ENCODE measurements around the gene STAU1. TPM values are rescaled to one million over a fixed set of nuclear protein-coding genes. Genes with fewer than 3 reads are reported as not detected.

The STAU1 gene
- total and polyA plus RNA-seq, 7 donors: 51.9 to 110 (median 82.8) TPM

GRCh38 chr20:49146442-49147225, 41.5 kb downstream of the STAU1 start:
- Histone ChIP-seq H3K9me3 (no peaks in the 10 kb centered on the region), H3K4me1 (no peaks in the 10 kb centered on the region), H3K27me3 (no peaks in the 10 kb centered on the region), H3K4me3 (no peak overlapping the region), H3K27ac (no peak overlapping the region), H3K36me3 (peaks cover 0 to 56% (median 25%) of the 10 kb centered on the region in 4 donors)
- DNase-seq: no peak
- intact Hi-C loops (cut with DNase I): no loop called here
- 89 to 92% methylated on average over 5 of the region's 5 CpGs for WGBS, 2 donors
- TF ChIP-seq, protein P1, sequence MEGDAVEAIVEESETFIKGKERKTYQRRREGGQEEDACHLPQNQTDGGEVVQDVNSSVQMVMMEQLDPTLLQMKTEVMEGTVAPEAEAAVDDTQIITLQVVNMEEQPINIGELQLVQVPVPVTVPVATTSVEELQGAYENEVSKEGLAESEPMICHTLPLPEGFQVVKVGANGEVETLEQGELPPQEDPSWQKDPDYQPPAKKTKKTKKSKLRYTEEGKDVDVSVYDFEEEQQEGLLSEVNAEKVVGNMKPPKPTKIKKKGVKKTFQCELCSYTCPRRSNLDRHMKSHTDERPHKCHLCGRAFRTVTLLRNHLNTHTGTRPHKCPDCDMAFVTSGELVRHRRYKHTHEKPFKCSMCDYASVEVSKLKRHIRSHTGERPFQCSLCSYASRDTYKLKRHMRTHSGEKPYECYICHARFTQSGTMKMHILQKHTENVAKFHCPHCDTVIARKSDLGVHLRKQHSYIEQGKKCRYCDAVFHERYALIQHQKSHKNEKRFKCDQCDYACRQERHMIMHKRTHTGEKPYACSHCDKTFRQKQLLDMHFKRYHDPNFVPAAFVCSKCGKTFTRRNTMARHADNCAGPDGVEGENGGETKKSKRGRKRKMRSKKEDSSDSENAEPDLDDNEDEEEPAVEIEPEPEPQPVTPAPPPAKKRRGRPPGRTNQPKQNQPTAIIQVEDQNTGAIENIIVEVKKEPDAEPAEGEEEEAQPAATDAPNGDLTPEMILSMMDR (IDR thresholded peaks at IDR 0.05): no peak
- TF ChIP-seq POLR2AphosphoS5 (IDR thresholded peaks at IDR 0.05) (no peak), EP300 (IDR thresholded peaks at IDR 0.05) (no peak), POLR2A (IDR thresholded peaks at IDR 0.05) (no peak)

- 80 to 81% methylated on average over 2 of the region's 2 CpGs for WGBS, 2 donors
- intact Hi-C loops (cut with DNase I): no loop called here
- DNase-seq: no peak
- Histone ChIP-seq H3K9me3 (no peaks in the 10 kb centered on the region), H3K27me3 (no peaks in the 10 kb centered on the region), H3K4me1 (peaks cover 0 to 16% (median 12%) of the 10 kb centered on the region in 4 donors), H3K4me3 (no peak overlapping the region), H3K27ac (peak overlapping the region in 2 of 4 donors; percentile 0 to 9), H3K36me3 (peaks cover 0 to 30% (median 5%) of the 10 kb centered on the region in 4 donors)
- TF ChIP-seq EP300 (IDR thresholded peaks at IDR 0.05) (no peak), POLR2A (IDR thresholded peaks at IDR 0.05) (no peak), POLR2AphosphoS5 (IDR thresholded peaks at IDR 0.05) (no peak)
- TF ChIP-seq, protein P1 (IDR thresholded peaks at IDR 0.05): no peak
These were observed 47.3 kb downstream of the STAU1 start for GRCh38 chr20:49140834-49141233.

DNA sequence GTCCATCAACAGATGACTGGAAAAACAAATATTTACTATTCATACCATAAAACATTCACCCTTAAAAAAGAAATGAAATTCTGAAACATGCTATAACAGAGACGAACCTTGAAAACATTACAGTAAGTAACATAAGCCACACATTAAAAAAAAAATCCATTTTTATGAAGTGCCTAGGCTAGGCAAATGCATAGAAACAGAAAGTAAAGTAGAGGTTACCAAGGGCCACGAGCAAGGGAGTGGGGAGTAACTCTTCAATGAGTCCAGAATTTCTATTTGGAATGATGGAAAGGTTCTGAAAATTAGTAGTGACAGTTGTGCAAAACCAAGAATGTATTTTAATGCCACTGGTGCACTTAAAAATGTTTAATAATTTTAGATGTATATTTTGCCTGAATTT, 47.7 kb downstream of the STAU1 start:
- TF ChIP-seq POLR2AphosphoS5 (IDR thresholded peaks at IDR 0.05) (no peak), EP300 (IDR thresholded peaks at IDR 0.05) (no peak), POLR2A (IDR thresholded peaks at IDR 0.05) (no peak)
- TF ChIP-seq, protein P1 (IDR thresholded peaks at IDR 0.05): no peak
- no peak overlapping the region for H3K4me3 ChIP-seq
- no peaks in the 10 kb centered on the region for H3K27me3 ChIP-seq
- H3K27ac ChIP-seq: peak overlapping the region in 1 of 4 donors; percentile 0
- DNase-seq: no peak
- H3K4me1 ChIP-seq: peaks cover 0 to 16% (median 12%) of the 10 kb centered on the region in 4 donors
- H3K9me3 ChIP-seq: no peaks in the 10 kb centered on the region
- intact Hi-C loops (cut with DNase I): no loop called here
- H3K36me3 ChIP-seq: peaks cover 0 to 34% (median 6%) of the 10 kb centered on the region in 4 donors
- 21 to 40% methylated on average over 2 of the region's 2 CpGs for WGBS, 2 donors

GRCh38 chr20:49138431-49138830, 49.7 kb downstream of the STAU1 start:
- TF ChIP-seq POLR2AphosphoS5 (IDR thresholded peaks at IDR 0.05) (no peak), EP300 (IDR thresholded peaks at IDR 0.05) (no peak), POLR2A (IDR thresholded peaks at IDR 0.05) (no peak)
- TF ChIP-seq, protein P1 (IDR thresholded peaks at IDR 0.05): no peak
- peaks cover 0 to 16% (median 14%) of the 10 kb centered on the region in 4 donors for H3K4me1 ChIP-seq
- H3K4me3 ChIP-seq: no peak overlapping the region
- H3K27me3 ChIP-seq: no peaks in the 10 kb centered on the region
- H3K36me3 ChIP-seq: peaks cover 0 to 43% (median 3%) of the 10 kb centered on the region in 4 donors
- H3K27ac ChIP-seq: no peak overlapping the region
- no peaks in the 10 kb centered on the region for H3K9me3 ChIP-seq
- DNase-seq: no peak
- intact Hi-C loops (cut with DNase I): no loop called here

All from sigmoid colon (tissue), 7 donors.